ENCODE measurements around the gene FGGY.
"Not testable (repeated sequence)": the region's sequence is repeated elsewhere in the genome, so short reads cannot be mapped to it uniquely, and the experiment has no call there.

The FGGY gene

DNA sequence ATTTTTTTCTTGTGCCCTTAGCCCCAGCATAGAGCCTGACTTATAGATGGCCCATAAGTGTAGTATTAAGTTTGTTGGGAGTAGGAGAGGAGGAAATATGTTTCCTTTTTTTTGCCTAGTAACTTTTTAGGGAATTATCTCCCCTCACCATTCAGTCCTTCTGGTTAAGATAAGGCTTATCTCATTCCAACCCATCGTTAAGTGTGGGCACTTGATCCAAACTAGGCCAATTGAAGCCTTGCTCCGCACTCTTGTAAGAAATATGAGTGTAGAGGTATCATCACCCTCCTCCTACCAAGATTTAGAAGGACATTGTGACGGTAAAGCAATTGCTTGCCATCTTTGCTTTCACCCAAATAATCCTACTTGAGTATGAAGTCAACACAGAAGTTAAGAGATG lies 8.8 kb upstream of the FGGY start:
- DNase-seq (ENCODE audit: low spot score): no peak

DNA sequence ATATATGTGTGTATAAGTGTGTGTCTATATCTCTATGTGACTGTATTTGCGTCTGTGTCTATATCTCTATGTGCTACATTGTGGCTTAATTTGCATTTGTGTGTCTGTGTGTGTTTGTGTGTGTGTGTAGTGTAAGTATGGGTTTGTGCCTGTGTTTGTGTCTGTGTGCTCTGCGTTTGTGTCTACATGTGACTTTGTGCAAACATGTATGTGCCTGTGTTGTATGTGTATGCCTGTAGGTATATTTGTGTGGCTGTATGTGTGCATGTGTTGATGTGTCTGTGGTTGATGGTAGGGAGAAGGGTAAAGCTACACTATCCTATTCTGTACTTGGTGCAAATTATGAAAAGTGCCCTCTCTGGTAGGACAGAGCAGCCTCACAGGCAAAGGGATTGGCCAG lies 7.3 kb upstream of the FGGY start:
- no peak for DNase-seq (ENCODE audit: low spot score)

DNA sequence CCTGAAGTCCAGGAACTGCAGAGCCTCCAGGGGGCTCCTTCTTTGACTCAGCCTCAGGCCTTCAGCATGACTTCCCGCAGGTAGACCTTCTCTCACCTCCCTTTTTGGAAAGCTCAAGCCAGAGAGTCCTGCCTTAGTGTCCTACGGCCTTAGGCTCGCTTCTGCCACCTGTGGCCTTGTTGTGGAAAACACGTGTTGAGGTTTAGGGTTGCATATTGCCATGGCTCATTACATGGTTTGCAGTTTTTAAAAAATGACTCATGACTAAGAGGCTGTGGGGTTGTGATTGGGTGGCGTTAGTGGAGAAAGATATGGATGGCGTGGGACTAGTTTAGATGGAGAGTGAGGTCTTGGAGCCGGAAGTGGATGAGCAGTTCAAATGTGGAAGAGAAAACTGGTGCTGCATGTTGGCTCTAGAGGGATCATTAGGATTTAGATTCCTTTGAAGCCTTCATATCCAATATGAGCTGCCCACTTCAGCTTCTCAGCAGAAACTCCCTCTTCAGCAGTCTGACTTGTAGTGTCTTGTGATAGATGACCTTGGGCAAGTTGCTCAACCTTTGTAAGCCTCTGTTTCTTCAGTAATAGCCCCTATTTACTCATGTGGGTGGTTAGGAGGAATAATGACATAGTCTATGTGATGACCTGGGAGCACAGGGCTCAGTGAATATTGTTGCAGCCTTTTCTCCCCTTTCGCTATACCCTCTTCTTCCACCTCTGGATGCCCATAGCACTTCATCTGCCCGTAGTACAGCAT lies 6.5 kb upstream of the FGGY start:
- no peak for DNase-seq (ENCODE audit: low spot score)

DNA sequence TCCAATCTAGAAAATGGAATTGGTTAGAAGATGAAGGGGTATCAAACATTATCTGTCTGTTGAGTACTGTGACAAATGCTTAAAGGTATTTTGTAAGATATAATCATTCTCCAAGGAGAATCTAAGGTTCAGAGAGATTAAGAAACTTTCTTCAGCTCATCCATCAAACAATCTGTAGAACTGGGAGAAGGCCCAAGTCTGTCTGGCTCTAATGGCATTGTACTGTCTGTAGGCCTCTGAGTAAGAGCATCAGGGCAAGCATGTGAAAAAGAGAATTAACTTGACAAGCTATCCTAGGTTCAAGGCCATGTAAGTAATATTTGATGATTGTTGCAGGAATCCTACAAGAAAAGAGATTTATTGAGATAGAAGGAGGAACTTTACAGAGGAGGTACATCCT lies 5.3 kb upstream of the FGGY start:
- no peak for DNase-seq (ENCODE audit: low spot score)

DNA sequence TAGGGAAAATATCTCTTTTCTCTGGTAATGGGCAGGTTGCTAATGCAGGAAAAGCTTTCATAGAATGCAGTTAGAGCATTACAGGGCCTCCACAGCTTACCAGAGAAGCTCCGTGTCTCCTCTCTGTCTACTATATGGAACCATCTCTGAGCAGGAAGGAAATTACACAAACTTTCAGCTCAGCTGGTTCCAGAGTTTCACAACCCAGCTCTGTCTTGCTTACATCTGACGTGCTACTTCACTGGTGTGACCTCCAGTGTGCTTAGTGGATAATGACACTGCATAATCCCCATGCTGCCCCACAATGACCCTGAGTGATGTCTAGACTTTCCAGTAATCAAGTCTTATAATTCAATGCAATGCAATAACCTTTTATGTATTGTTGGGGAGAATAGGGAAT lies 4.3 kb upstream of the FGGY start:
- no peak for DNase-seq (ENCODE audit: low spot score)

DNA sequence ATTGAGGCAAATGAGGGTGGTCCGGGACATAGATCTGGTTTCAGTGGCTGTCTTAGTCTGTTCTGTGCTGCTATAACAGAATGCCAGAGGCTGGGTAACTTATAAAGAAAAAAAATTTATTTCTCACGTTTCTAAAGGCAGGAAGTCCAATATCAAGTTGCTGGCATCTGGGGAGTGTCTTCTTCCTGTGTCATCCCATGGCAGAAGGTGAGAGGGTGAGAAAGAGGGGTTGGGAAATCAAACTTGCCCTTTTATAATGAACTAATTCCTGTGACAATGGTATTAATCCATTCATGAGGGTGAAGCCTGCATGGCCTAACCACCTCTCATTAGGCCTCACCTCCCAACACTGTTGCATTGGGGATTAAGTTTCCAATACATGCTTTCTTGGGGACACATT lies 3.7 kb upstream of the FGGY start:
- no peak for DNase-seq (ENCODE audit: low spot score)

DNA sequence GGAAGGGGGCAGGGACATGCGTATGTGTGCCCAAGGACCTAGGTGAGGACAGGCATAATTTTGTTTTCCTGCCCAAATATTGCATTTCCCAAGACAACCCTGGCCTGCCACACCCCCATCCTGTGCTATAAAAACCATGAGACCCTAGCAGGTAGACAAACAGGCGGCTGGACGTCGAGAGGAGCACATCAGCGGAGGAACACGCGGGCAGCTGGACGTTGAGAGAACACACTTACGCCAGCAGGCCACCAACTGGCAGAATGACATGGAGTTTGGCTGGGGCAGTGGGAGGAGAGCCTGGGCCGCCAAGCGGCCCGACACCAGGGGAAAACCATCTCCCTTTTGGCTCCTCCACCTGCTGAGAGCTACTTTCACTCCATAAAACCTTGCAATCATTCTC lies 3.0 kb upstream of the FGGY start:
- no peak for DNase-seq (ENCODE audit: low spot score)

DNA sequence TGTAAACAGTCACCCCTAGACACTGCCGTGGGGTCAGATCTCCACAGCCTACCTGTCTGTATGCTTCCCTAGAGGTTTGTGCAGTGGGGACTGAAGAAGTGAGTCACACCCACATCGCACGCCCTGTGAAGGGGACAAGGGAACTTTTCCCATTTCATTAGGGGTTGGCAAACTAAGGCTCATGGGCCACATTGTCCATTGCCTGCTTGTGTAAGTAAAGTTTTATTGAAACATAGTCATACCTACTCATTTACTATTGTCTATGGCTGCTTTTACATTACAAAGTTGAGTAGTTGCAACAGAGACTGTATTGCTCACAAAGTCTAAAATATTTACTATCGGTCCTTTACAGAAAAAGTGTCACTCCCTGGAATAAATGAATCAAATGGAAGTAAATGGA lies 2.5 kb upstream of the FGGY start:
- DNase-seq (ENCODE audit: low spot score): no peak

DNA sequence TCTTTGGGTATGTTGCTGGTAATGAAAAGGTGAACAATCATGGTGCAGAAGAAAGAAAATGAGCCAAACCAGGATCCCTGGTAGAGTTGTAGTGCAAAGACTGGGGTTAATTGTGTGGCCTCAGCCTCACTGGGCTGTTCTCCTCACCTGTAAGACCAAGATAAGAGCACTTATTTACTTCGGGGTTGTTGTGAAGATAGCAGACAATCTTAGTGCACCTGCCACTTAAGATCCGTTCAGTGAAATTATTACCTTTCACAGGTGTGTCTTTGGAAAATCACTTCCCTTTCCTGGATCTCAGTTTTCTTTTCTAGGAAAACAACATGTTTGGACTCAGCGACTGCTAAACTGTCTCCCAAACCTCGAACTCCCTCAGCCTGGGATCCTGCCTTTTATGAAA lies 1.3 kb upstream of the FGGY start:
- no peak for DNase-seq (ENCODE audit: low spot score)

DNA sequence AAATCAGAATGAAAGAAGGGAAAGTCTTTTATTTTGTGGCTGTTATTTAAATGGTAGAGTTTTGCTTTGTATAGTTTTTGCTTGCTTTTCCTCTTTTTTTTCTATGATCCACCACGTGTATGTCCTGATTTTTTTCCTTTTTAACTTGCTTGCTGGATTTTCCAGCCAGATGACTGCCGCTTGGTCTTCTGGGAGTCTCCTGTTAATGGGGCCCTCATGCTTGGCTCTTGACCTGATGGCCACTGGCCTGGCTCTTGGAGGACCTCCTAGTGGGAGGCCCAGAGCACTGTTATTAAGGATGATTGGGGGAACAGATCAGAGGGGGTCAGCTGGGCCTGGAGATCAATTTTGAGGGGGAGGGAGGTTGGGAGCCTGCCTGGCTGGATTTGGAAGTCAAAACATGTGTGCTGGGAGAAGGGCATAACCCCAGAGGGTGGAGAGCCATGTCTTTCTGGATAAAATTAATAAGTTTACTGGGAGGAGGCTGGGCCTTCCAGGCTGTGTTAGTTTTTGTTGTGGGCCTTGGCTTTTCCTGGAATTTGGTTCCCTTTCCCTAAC lies 1.2 kb downstream of the FGGY start:
- no peak for DNase-seq (ENCODE audit: low spot score)

DNA sequence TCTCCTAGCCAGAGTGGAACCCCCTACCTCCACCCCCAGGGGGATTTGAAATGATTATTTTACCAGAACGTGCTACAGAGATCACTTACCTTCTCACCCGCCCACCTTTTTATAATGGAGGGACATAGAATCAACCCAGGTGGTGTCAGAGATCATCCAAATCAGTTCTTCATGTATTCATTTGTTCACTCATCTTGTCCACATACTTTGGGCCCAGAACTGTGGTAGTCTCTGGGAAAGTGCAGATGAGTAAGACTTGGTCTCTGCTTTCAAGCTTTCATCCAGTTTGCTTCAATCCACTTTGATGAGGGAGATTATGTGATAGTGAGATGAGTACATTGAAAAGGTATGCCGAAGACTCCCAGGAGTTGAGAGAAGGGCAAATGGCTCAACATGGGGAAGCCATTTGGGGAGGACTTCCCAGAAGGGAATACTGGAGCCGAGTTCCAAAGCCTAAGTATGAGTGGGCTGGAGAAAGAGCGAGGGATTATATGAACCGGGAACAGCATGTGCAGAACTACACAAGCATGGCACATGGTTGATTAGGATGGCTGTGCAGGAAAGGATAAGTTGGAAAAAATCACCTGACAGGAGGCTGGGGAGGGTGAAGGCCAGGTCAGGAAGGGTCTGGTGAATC lies 1.9 kb downstream of the FGGY start:
- no peak for DNase-seq (ENCODE audit: low spot score)

DNA sequence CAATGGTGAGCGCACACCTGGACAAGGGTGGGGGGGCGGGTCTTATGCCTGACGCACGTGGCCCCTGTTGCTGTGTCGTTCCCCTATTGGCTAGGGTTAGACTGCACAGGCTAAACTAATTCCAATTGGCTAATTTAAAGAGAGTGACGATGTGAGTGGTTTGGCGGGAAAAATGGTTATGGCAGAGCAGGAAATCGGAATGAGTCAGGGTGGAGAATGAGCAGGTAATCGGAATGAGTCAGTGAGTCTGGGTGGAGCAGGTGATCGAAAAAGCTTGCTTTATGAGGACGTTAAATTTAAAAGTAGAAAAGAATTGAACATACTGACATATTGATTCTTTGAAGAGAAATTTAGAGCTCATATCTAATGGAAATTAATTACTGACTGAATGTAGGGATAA lies 2.8 kb downstream of the FGGY start:
- not testable (repeated sequence) for DNase-seq (ENCODE audit: low spot score)

DNA sequence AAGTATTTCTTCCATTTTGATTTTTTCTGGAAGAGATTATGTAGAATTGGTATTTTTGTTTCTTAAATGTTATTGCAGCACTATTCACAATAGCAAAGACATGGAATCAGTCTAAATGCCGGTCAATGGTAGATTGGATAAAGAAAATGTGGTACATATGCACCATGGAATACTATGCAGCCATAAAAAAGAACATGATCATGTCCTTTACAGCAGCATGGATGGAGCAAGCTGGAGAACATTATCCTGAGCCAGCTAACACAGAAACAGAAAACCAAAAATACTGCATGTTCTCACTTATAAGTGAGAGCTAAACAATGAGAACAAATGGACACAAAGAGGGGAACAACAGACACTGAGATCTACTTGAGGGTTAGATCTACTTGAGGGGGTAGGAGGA lies 5.4 kb downstream of the FGGY start:
- DNase-seq (ENCODE audit: low spot score): no peak

DNA sequence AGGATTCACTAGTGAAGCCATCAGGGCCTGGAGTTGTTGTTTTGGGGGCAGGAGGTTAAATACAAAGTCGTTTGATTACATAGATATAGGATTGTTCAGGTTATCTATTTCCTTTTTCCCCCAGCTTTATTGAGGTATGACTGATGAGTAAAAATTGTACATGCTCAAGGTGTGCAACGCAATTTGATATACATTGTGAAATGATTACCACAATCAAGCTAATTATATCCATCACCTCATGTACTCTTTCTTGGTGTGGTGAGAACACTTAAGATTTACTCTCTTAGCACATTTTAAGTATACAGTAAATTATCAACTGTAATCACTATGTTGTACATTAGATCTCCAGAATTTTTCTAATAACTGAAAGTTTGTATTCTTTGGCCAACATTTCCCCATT lies 6.0 kb downstream of the FGGY start:
- no peak for DNase-seq (ENCODE audit: low spot score)

DNA sequence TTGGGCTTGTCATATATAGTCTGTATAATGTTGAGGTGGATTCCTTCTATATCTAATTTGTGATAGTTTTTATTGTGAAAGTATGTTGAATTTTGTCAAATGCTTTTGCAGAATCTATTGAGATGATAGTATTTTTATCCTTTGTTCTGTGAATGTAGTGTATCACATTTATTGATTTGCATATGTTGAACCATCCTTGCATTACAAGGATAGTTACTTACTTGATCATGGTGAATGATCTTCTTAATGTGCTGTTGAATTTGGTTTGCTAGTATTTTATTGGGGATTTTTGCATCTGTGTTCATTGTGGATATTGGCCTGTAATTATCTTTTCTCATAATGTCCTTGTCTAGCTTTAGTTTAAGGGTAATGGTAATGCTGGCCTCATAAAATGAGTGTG lies 8.3 kb downstream of the FGGY start:
- no peak for DNase-seq (ENCODE audit: low spot score)

DNA sequence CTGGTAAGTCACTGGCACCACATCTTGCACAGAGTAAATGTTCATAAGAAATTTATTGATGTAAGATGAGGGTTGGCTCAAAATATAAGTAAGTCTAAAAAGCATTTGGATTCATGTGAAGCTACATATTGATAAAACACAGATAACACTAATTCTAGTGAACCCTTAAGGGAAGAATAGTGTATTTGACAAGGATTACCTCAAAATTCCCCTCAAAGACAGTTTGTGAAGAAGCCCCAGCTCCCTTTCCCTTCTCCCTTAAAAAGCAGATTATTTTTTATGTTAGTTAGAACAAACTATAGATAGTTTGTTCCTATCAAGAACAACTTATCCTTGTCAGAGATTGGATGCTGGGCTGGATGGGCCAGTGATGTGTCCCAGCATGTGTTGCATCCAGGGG lies 10.7 kb downstream of the FGGY start:
- DNase-seq (ENCODE audit: low spot score): no peak

DNA sequence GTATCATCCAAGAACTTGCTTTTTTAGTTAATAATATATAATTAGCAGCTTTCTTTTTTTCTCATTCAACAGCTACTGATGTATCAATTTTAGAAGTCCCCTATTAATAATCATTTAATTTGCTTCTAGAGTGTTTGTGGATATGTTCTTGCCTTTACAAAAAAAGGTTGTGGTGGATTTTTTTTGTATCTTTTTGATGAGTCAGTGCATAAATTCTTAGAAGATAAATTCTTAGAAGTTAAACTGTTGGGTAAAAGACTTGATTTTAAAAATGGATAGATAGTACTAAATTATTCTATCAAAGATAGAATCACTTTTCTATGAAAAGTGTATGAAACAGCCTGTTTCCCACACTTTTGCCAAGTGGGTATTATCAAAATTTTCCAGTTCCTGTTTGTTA lies 11.9 kb downstream of the FGGY start:
- DNase-seq (ENCODE audit: low spot score): no peak

DNA sequence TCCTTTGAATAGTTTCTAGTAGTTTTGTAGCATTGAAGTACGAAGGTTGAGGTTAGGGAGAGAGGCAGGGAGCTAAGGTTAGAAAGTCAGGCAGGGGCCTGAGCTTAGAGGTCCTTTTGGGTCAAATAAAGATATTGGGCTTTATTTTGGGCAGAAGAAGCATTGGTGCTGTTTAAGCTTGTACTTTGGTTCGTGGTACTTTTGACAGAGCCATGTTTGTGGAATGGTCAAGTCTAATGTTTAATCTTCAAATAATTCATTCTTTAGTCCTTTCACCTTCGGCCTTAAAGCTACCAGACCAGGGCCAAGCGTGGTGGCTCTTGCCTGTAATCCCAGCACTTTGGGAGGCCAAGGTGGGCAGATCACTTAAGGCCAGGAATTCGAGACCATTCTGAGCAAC lies 12.5 kb downstream of the FGGY start:
- no peak for DNase-seq (ENCODE audit: low spot score)

DNA sequence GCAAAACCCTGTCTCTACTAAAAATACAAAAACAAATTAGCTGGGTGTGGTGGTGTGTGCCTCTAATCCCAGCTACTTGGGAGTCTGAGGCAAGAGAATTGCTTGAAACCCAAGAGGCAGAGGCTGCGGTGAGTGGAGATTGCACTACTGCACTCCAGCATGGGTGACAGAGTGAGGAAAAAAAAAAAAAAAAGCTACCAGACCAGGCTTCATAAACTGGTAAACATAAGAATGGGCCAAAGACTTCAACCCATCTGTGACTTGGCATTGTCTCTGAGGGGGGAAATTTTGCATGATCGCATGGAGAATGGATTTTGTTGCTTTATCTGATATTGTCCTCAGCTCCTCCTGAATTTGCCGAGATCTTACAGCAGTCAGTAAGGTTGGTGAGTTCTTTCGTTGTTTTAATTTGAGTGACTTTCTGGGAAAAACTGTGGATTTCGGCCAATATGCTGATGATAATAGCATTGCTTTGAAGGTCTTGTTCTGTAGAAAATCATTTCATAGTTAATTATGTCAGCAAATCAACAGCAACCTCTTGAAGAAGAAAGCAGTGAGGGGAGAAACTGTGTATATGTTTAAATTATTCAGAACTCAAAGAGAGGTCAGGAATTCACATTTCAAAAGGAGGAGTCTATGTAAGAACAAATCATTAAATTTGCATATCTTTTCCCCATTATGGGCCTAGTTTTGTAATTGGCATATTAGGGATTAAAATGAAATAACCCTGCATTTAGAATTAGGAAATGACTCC lies 13.1 kb downstream of the FGGY start:
- DNase-seq (ENCODE audit: low spot score): no peak

DNA sequence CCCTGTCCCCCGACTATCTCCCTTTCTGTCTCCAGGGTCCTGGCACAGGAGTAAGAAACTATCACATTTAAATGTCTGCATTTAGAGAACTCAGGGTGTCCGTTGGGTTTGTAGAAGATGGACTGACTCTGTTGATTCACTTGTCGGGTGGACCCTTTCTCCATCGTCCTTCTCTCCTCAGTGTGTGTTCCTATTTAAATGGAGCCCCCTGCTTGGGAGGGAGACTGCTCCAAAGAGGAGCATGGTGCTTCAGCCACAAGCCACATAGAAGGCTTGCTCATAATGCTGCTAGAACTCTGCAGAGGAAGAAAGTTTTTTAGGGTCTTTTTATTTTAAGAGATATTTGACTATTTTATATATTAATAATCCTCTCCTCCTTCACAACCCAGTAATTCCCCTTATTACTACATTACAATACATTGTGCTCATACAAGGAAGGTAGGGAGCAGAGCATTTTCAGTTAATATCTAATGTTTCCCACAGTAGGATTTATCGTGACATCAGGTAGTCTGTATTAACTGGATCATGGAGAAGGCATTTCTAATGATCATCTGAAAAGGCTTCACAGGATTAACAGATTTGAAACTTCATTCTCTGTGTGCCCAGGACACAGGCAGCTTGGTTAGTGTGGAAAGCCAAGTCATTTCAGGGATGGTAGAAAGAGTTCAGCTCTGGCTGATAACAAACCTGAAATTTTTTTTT lies 13.8 kb downstream of the FGGY start:
- no peak for DNase-seq (ENCODE audit: low spot score)

DNA sequence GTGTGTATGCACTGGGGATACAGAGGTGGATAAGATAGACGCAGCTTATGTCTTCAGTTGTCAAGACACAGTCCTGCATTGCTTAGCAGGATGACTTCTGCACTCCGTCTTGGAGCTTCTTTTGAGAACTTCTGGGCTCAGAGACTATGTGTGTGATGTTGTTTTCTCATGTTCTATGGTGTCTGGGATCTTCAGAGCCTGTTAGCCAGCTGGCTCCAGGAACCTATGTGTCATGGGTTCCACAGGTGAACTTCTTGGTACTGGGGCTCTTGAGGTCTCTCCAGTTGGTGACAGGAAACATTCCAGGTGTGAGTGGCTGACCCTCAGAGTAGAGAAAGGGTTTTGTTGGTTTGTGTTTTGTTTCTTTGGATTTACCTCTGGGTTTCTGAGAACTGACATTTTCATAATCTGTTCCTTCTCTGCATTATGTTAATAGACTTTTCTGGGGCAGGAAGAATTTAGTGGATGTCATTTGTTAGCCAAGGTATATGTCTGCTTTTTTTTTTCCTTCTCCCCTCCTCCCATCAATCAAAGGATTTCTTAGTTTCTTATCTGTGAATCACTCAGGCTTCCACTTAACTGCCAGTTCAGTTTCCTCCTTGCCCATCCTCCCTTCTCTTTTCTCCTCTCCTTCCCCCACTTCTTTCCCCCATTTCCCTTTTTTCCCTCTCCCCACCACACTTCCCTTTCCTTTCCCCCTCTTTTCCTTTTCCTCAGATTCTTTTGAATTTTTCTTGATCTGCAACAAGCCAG lies 18.1 kb downstream of the FGGY start:
- no peak for DNase-seq (ENCODE audit: low spot score)

Data from D341Med (cell line).